Sigmoid colon (tissue), 7 donors: ENCODE data around the gene CEMIP. TPM values are rescaled to one million over a fixed set of nuclear protein-coding genes. Genes with fewer than 3 reads are reported as not detected.

ENCODE experiments used
- DNase-seq: peaks from one replicate; pipeline ENCODE4 v3.0.0-alpha.2; 2019
- H3K27ac ChIP-seq, 4 donors: fragments of 200-600 bp; sonication (generic); one replicate each; pipeline ENCODE4 v1.5.1; 2016 to 2019; ENCODE audit warnings: mild to moderate bottlenecking in 1 of 4
- H3K27me3 ChIP-seq, 3 donors: fragments of 200-600 bp; sonication (generic); one replicate each; pipeline ENCODE4 v1.5.1; 2019; ENCODE audit warnings: mild to moderate bottlenecking in 1 of 3
- H3K36me3 ChIP-seq, 4 donors: fragments of 200-600 bp; sonication (generic); one replicate each; pipeline ENCODE4 v1.5.1; 2016 to 2019
- H3K4me1 ChIP-seq, 4 donors: fragments of 200-600 bp; sonication (generic); one replicate each; pipeline ENCODE4 v1.5.1; 2017 to 2019
- H3K4me3 ChIP-seq, 4 donors: fragments of 200-600 bp; sonication (generic); one replicate each; pipeline ENCODE4 v1.5.1; 2017 to 2019; ENCODE audit warnings: mild to moderate bottlenecking in 2 of 4, moderate library complexity in 1 of 4
- H3K9me3 ChIP-seq, 4 donors: fragments of 200-600 bp in 3 of 4; sonication (generic) in 3 of 4; one replicate each; pipeline versions ENCODE4 v1.5.1 to v1.6.1; 2013 to 2019
- EP300 ChIP-seq, 4 donors: sonication (generic); formaldehyde crosslinking; IDR thresholded peaks; one replicate each; pipeline ENCODE4 v1.6.1; 2017; ENCODE audit warnings: antibody characterized with exemption in 4 of 4
- POLR2A ChIP-seq, 2 donors: fragments of 450-650 bp; IDR thresholded peaks; one replicate each; pipeline ENCODE4 v1.6.1; 2016; ENCODE audit warnings: antibody characterized with exemption in 2 of 2, mild to moderate bottlenecking in 2 of 2, moderate library complexity in 2 of 2
- POLR2AphosphoS5 ChIP-seq, 4 donors: sonication (generic); formaldehyde crosslinking; IDR thresholded peaks; one replicate each; pipeline ENCODE4 v1.6.1; 2017; ENCODE audit warnings: antibody characterized with exemption in 4 of 4
- WGBS, 2 donors: extraction: QIAGEN DNeasy Blood & Tissue Kit; methylation state at CpG; one replicate each; pipeline ENCODE4 v1.1.7; 2013; 5-methylcytosine and 5-hydroxymethylcytosine counted together
- intact Hi-C: fragments of 100-400 bp; cut with DNase I; formaldehyde crosslinking; loops from one replicate; pipeline ENCODE4 v1.15.1; 2023
- polyA plus RNA-seq, 3 donors: library from polyadenylated mRNA; stranded (reverse); fragments of 200-250 nt; gene quantifications; one replicate each; pipeline ENCODE4 v1.2.3, GENCODE V29; 2013
- total RNA-seq, 4 donors: library from RNA; depleted of rRNA; stranded (reverse); fragments of >200 nt; gene quantifications; one replicate each; pipeline ENCODE4 v1.1.0, GENCODE V29; 2016
- TF ChIP-seq, protein P1 (sequence below), 4 experiments: fragments of 450-650 bp in 3 of 4; fragments of 200-600 bp in 1 of 4; IDR thresholded peaks; one replicate each; pipeline ENCODE4 v1.5.1; 2016 to 2019; ENCODE audit warnings: antibody characterized with exemption in 4 of 4, mild to moderate bottlenecking in 3 of 4, moderate library complexity in 2 of 4
- donor health status: healthy with polysubstance abuse.
- donor health status: Bipolar disorder and iron deficiency.
- donor health status: healthy.

The CEMIP gene
- total and polyA plus RNA-seq, 7 donors = under 0.01 to 2.1 (median under 0.01) TPM; not detected in 2

DNA sequence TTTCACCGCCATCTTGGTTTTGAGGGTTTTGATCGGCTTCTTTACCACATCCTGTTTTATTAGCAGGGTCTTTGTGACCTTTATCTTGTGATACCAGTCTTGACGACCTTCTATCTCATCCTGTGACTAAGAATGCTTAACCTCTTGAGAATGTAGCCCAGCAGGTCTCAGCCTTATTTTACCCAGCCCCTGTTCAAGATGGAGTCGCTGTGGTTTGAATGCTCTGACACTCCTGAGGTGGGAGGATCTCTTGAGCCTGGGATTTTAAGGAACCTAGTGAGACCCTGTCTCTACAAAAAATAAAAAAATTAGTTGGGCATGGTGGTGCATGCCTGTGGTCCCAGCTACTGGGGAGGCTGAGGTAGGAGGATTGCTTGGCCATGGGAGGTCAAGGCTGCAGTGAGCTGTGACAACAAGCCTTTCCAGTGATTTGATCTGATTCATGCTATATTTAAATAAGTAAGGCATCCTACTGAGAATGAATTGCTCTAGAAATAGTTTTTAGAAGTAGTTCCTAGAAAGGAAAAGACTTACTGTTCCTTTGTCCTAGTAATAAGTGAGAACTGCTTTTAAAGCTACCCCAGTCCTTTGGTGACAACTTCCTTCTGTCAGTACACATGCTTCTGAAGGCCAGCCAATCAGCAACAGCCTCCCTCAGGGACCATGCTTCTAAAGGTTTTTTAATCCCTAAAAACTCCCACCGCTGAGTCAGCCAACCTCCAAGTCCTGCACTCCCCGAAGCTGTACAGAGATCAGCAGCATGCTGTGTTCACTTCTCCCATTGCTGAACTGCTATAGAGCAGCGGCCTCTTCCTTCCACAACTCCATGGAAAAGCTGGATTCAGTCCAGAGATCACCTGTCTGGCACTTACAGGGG is 9.1 kb upstream of the CEMIP start:
- DNase-seq = no peak
- intact Hi-C loops = loop anchor here (10.0 kb wide), 1 partner anchor 75 kb away; the partner anchor contains the start of gene ABHD17C
- Histone ChIP-seq H3K36me3 (no peaks in the 10 kb centered on the region), H3K4me3 (no peak overlapping the region), H3K9me3 (no peaks in the 10 kb centered on the region), H3K4me1 (no peaks in the 10 kb centered on the region), H3K27ac (no peak overlapping the region), H3K27me3 (no peaks in the 10 kb centered on the region)
- WGBS, 2 donors = 86 to 87% methylated on average over 7 of the region's 7 CpGs
- no peak for TF ChIP-seq EP300 (IDR thresholded peaks at IDR 0.05)
- TF ChIP-seq POLR2AphosphoS5 (IDR thresholded peaks at IDR 0.05) = no peak
- TF ChIP-seq, protein P1, sequence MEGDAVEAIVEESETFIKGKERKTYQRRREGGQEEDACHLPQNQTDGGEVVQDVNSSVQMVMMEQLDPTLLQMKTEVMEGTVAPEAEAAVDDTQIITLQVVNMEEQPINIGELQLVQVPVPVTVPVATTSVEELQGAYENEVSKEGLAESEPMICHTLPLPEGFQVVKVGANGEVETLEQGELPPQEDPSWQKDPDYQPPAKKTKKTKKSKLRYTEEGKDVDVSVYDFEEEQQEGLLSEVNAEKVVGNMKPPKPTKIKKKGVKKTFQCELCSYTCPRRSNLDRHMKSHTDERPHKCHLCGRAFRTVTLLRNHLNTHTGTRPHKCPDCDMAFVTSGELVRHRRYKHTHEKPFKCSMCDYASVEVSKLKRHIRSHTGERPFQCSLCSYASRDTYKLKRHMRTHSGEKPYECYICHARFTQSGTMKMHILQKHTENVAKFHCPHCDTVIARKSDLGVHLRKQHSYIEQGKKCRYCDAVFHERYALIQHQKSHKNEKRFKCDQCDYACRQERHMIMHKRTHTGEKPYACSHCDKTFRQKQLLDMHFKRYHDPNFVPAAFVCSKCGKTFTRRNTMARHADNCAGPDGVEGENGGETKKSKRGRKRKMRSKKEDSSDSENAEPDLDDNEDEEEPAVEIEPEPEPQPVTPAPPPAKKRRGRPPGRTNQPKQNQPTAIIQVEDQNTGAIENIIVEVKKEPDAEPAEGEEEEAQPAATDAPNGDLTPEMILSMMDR (IDR thresholded peaks at IDR 0.05) = no peak
- no peak for TF ChIP-seq POLR2A (IDR thresholded peaks at IDR 0.05)

DNA sequence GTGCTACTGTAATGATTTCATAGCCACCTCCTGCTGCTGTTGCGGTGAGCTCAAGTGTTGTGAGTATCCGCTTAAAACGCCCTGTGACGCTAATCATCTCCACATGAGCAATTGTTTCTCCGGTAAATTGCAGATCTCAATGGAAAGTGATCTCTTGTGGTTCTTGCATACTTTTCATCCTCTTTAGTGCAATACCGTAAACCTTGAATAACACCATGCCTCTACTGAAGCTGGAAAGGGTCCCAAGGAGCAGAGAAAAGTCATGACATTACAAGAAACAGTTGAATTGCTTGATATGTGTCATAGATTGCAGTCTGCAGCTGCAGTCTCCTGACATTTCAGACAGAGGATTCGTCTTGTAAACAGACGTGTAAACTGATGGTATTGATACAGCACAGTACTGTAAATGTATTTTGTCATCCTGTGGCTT is 6.0 kb upstream of the CEMIP start:
- WGBS, 2 donors = 82 to 83% methylated on average over 8 of the region's 8 CpGs
- no peak for TF ChIP-seq POLR2A (IDR thresholded peaks at IDR 0.05)
- TF ChIP-seq, protein P1 (IDR thresholded peaks at IDR 0.05) = no peak
- TF ChIP-seq POLR2AphosphoS5 (IDR thresholded peaks at IDR 0.05) = no peak
- no peak for TF ChIP-seq EP300 (IDR thresholded peaks at IDR 0.05)
- no peak for DNase-seq
- Histone ChIP-seq H3K9me3 (no peaks in the 10 kb centered on the region), H3K27ac (no peak overlapping the region), H3K27me3 (no peaks in the 10 kb centered on the region), H3K36me3 (no peaks in the 10 kb centered on the region), H3K4me1 (peaks cover 0 to 4% (median 0%) of the 10 kb centered on the region in 4 donors), H3K4me3 (no peak overlapping the region)
- intact Hi-C loops = loop anchor here (10.0 kb wide), 1 partner anchor 78 kb away; the partner anchor contains the start of gene ABHD17C

DNA sequence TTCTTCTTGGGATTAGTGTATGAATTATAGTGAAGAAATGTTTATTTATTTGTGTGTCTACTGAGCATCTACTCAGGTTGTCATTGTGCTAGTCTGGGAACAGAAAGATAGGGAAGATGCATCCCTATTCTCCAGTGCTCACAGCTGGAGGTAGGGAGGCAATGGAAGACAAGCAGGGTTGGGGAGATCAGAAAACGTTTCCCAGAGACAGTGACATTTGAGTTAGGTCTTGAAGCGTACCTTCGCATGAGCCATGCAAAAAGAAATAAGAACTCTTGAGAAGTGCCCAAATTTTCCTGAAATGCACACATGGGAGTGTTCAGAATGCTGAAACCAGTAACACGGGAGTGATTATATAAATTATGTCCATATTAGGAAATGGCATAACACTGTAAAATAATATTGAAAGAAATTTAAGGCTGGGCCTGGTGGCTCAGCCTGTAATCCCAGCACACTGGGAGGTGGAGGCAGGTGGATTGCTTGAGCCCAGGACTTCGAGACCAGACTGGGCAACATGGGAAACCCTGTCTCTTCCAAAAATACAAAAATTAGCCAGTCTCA is 5.3 kb upstream of the CEMIP start:
- intact Hi-C loops = loop anchor here (10.0 kb wide), 1 partner anchor 79 kb away; the partner anchor contains the start of gene ABHD17C
- WGBS, 2 donors = 69 to 72% methylated on average over 5 of the region's 5 CpGs
- no peak for DNase-seq
- H3K4me3 ChIP-seq = no peak overlapping the region
- no peaks in the 10 kb centered on the region for H3K9me3 ChIP-seq
- H3K36me3 ChIP-seq = no peaks in the 10 kb centered on the region
- H3K27ac ChIP-seq = no peak overlapping the region
- H3K27me3 ChIP-seq = peaks cover 0 to 3% (median 0%) of the 10 kb centered on the region in 3 donors
- peaks cover 0 to 8% (median 4%) of the 10 kb centered on the region in 4 donors for H3K4me1 ChIP-seq
- TF ChIP-seq, protein P1 (IDR thresholded peaks at IDR 0.05) = no peak
- TF ChIP-seq EP300 (IDR thresholded peaks at IDR 0.05) (no peak), POLR2A (IDR thresholded peaks at IDR 0.05) (no peak), POLR2AphosphoS5 (IDR thresholded peaks at IDR 0.05) (no peak)

DNA sequence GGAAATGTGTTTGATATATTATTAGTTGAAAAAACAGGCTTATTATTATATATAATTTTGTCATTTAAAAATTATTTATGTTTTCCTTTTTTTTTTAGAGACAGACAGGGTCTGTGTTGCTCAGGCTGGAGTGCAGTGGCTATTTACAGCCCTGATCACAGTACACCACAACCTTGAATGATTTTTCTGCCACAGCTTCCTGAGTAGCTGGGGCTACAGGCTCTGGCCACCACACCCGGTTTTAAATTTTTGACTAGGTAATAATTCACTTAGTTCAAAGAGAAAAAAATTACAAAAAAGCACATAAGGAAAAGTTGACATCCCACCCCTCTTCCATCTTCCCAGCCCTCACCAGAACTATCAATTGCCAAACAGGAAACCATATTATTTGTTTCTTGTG is 4.7 kb upstream of the CEMIP start:
- WGBS, 2 donors = 17 to 21% methylated on average over 1 of the region's 1 CpG
- no peak overlapping the region for H3K27ac ChIP-seq
- TF ChIP-seq POLR2A (IDR thresholded peaks at IDR 0.05) (no peak), POLR2AphosphoS5 (IDR thresholded peaks at IDR 0.05) (no peak), EP300 (IDR thresholded peaks at IDR 0.05) (no peak)
- TF ChIP-seq, protein P1 (IDR thresholded peaks at IDR 0.05) = no peak
- DNase-seq = no peak
- intact Hi-C loops = loop anchor here (10.0 kb wide), 1 partner anchor 80 kb away; the partner anchor contains the start of gene ABHD17C
- H3K4me3 ChIP-seq = no peak overlapping the region
- no peaks in the 10 kb centered on the region for H3K36me3 ChIP-seq
- H3K27me3 ChIP-seq = peaks cover 0 to 9% (median 0%) of the 10 kb centered on the region in 3 donors
- no peaks in the 10 kb centered on the region for H3K9me3 ChIP-seq
- peaks cover 0 to 15% (median 10%) of the 10 kb centered on the region in 4 donors for H3K4me1 ChIP-seq
